Heart left ventricle (tissue), 13 donors: ENCODE data around the gene WDR62.

Experiments
- CTCF ChIP-seq, 12 donors: fragments of 200-600 bp; sonication (generic) in 4 of 12; IDR thresholded peaks; one replicate each; pipeline versions ENCODE4 v1.5.0 to v1.8.0; 2018 to 2022; ENCODE audit warnings: antibody characterized with exemption in 12 of 12, mild to moderate bottlenecking in 5 of 12
- POLR2A ChIP-seq, 2 donors: fragments of 450-650 bp; IDR thresholded peaks; one replicate each; pipeline ENCODE4 v1.6.1; 2017; ENCODE audit warnings: antibody characterized with exemption in 2 of 2, mild to moderate bottlenecking in 2 of 2, moderate library complexity in 2 of 2
- donor health status: ischemic (EF 13 %, LVEDD 7.1; RV severe dilation, severe dysfunction).
- donor health status: DM: no; HTN: yes; CAD: no.
- donor health status: DM: no; HTN: no; CAD: no.
- donor health status: ischemic (EF 25% LVEDD 6.9; RV normal size, moderate dysfunction).
- donor health status: ischemic (EF 25% LVEDD 5.7; RV mildly dilated, moderate dysfunction).
- donor health status: ischemic (EF 35%, LVEDD 5.7; RV mildly dilated, moderate dysfunction).
- donor health status: nonischemic (EF 11% LVEDD 7.7; RV severe dilation, severe dysfunction).
- donor health status: DM: yes; HTN: yes; CAD: no.
- donor health status: PGD.
- donor health status: ischemic (EF 29% LVEDD 5.4; RV normal size, mild dysfunction).
- donor health status: nonischemic (EF 23%, LVEDD 6.1; RV moderate dilation, normal function).

GRCh38 chr19:36100476-36100875 is 45.8 kb downstream of the WDR62 start:
- TF ChIP-seq POLR2A (IDR thresholded peaks at IDR 0.05) (no peak), CTCF (IDR thresholded peaks at IDR 0.05) (no peak)
